Hepatocyte (in vitro differentiated cells): ENCODE measurements around the gene TLN1.

Source experiments
- EZH2 ChIP-seq: fragments of 200-600 bp; sonication (generic); IDR thresholded peaks from 2 replicates; pipeline ENCODE4 v1.6.1; 2016; ENCODE audit warnings: antibody characterized with exemption, mild to moderate bottlenecking, borderline replicate concordance
- EZH2phosphoT487 ChIP-seq: fragments of 200-600 bp; sonication (generic); IDR thresholded peaks from one replicate; pipeline ENCODE4 v1.6.1; 2018; ENCODE audit warnings: antibody characterized with exemption, mild to moderate bottlenecking, low read depth, moderate library complexity; ENCODE audit not compliant: unreplicated experiment, severe bottlenecking
- TF ChIP-seq, protein P1 (sequence below): fragments of 200-600 bp; sonication (generic); IDR thresholded peaks from 2 replicates; pipeline ENCODE4 v1.5.1; 2016; ENCODE audit warnings: antibody characterized with exemption, mild to moderate bottlenecking; ENCODE audit not compliant: poor library complexity

DNA sequence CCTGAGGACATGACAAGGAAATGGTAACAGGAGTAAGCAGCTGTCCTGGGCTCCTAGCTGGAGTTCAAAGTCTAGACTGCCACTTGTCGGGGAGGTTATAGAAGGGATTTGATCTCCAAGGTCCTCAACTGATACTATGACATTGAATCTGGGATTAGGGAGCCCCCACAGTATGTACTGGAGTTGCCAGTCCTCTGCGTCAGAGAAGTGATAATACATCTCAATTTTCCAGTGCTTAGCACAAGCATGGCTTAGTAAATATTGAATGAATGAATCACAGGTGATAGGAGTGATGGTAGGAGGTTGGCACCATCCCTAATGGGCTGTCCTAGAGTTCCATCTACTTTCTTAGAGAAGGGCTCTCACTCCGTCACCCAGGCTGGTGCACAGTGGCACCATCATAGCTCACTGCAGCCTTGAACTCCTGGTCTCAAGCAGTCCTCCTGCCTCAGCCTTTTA is 36.0 kb downstream of the TLN1 start:
- TF ChIP-seq, protein P1, sequence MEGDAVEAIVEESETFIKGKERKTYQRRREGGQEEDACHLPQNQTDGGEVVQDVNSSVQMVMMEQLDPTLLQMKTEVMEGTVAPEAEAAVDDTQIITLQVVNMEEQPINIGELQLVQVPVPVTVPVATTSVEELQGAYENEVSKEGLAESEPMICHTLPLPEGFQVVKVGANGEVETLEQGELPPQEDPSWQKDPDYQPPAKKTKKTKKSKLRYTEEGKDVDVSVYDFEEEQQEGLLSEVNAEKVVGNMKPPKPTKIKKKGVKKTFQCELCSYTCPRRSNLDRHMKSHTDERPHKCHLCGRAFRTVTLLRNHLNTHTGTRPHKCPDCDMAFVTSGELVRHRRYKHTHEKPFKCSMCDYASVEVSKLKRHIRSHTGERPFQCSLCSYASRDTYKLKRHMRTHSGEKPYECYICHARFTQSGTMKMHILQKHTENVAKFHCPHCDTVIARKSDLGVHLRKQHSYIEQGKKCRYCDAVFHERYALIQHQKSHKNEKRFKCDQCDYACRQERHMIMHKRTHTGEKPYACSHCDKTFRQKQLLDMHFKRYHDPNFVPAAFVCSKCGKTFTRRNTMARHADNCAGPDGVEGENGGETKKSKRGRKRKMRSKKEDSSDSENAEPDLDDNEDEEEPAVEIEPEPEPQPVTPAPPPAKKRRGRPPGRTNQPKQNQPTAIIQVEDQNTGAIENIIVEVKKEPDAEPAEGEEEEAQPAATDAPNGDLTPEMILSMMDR: no peak
- TF ChIP-seq EZH2: no peak
- TF ChIP-seq EZH2phosphoT487: no peak
